Measurements from ENCODE around the gene CHST13.

Gene CHST13

GRCh38 chr3:126537730-126538281, 13.9 kb downstream of the CHST13 start:
- H3K36me3 ChIP-seq (ENCODE audit: insufficient read depth, low read length): no peaks in the 10 kb centered on the region
- no peak for DNase-seq
- no peak overlapping the region for H2AFZ ChIP-seq (ENCODE audit: low read depth, low read length)
- H4K20me1 ChIP-seq (ENCODE audit: insufficient read depth, low read length): no peaks in the 10 kb centered on the region; the same call in 1 of the 2 replicates
- no peaks in the 10 kb centered on the region for H3K9me3 ChIP-seq (ENCODE audit: insufficient read depth, low read length, severe bottlenecking)
- TF ChIP-seq CTCF (IDR thresholded peaks at IDR 0.05; ENCODE audit: borderline replicate concordance, extremely low read depth, low read length, poor library complexity, severe bottlenecking): no peak
- TF ChIP-seq EZH2 (IDR thresholded peaks at IDR 0.05; ENCODE audit: borderline replicate concordance, low read depth, low read length, severe bottlenecking): no peak
- no peak overlapping the region for H3K4me3 ChIP-seq (ENCODE audit: low read depth in 1 of 2, low read length in 2 of 2)
- no peak overlapping the region for H3K9ac ChIP-seq (ENCODE audit: low read depth, low read length)
- no peaks in the 10 kb centered on the region for H3K79me2 ChIP-seq (ENCODE audit: insufficient read depth, low read length)
- H3K4me2 ChIP-seq (ENCODE audit: insufficient read depth, low read length): no peak overlapping the region
- H3K27me3 ChIP-seq (ENCODE audit: insufficient read depth, low read length, poor library complexity): peaks cover 3% of the 10 kb centered on the region
- peaks cover 24% of the 10 kb centered on the region for H3K4me1 ChIP-seq (ENCODE audit: insufficient read depth, low read length)
- no peak overlapping the region for H3K27ac ChIP-seq (ENCODE audit: low read length)
- ATAC-seq (ENCODE audit: insufficient read depth, low read depth): no peak

GRCh38 chr3:126538316-126538715, 14.4 kb downstream of the CHST13 start:
- H3K4me3 ChIP-seq (ENCODE audit: low read depth in 1 of 2, low read length in 2 of 2): no peak overlapping the region
- H2AFZ ChIP-seq (ENCODE audit: low read depth, low read length): no peak overlapping the region
- H3K4me2 ChIP-seq (ENCODE audit: insufficient read depth, low read length): no peak overlapping the region
- no peak for ATAC-seq (ENCODE audit: insufficient read depth, low read depth)
- no peak overlapping the region for H3K9ac ChIP-seq (ENCODE audit: low read depth, low read length)
- no peak overlapping the region for H3K27ac ChIP-seq (ENCODE audit: low read length)
- no peaks in the 10 kb centered on the region; the same call in 1 of the 2 replicates for H4K20me1 ChIP-seq (ENCODE audit: insufficient read depth, low read length)
- H3K79me2 ChIP-seq (ENCODE audit: insufficient read depth, low read length): no peaks in the 10 kb centered on the region
- no peak for DNase-seq
- H3K27me3 ChIP-seq (ENCODE audit: insufficient read depth, low read length, poor library complexity): peaks cover under 1% of the 10 kb centered on the region
- H3K36me3 ChIP-seq (ENCODE audit: insufficient read depth, low read length): no peaks in the 10 kb centered on the region
- no peaks in the 10 kb centered on the region for H3K9me3 ChIP-seq (ENCODE audit: insufficient read depth, low read length, severe bottlenecking)
- TF ChIP-seq CTCF (IDR thresholded peaks at IDR 0.05; ENCODE audit: borderline replicate concordance, extremely low read depth, low read length, poor library complexity, severe bottlenecking) (no peak), EZH2 (IDR thresholded peaks at IDR 0.05; ENCODE audit: borderline replicate concordance, low read depth, low read length, severe bottlenecking) (no peak)
- peaks cover 24% of the 10 kb centered on the region for H3K4me1 ChIP-seq (ENCODE audit: insufficient read depth, low read length)

- no peak for ATAC-seq (ENCODE audit: insufficient read depth, low read depth)
- H3K4me3 ChIP-seq (ENCODE audit: low read depth in 1 of 2, low read length in 2 of 2): no peak overlapping the region
- TF ChIP-seq CTCF (IDR thresholded peaks at IDR 0.05; ENCODE audit: borderline replicate concordance, extremely low read depth, low read length, poor library complexity, severe bottlenecking) (no peak), EZH2 (IDR thresholded peaks at IDR 0.05; ENCODE audit: borderline replicate concordance, low read depth, low read length, severe bottlenecking) (no peak)
- no peaks in the 10 kb centered on the region for H3K27me3 ChIP-seq (ENCODE audit: insufficient read depth, low read length, poor library complexity)
- H3K27ac ChIP-seq (ENCODE audit: low read length): no peak overlapping the region; the same call in 1 of the 2 replicates
- no peak overlapping the region for H2AFZ ChIP-seq (ENCODE audit: low read depth, low read length)
- no peaks in the 10 kb centered on the region for H3K9me3 ChIP-seq (ENCODE audit: insufficient read depth, low read length, severe bottlenecking)
- peaks cover 24% of the 10 kb centered on the region for H3K4me1 ChIP-seq (ENCODE audit: insufficient read depth, low read length)
- no peaks in the 10 kb centered on the region for H3K36me3 ChIP-seq (ENCODE audit: insufficient read depth, low read length)
- no peaks in the 10 kb centered on the region for H3K79me2 ChIP-seq (ENCODE audit: insufficient read depth, low read length)
- H3K4me2 ChIP-seq (ENCODE audit: insufficient read depth, low read length): no peak overlapping the region
- no peak for DNase-seq
- H3K9ac ChIP-seq (ENCODE audit: low read depth, low read length): no peak overlapping the region
- H4K20me1 ChIP-seq (ENCODE audit: insufficient read depth, low read length): no peaks in the 10 kb centered on the region; the same call in 1 of the 2 replicates
These were observed 15.0 kb downstream of the CHST13 start for GRCh38 chr3:126538966-126539365.
